Subcutaneous adipose tissue (tissue), 4 donors: ENCODE data around the gene GNA14. TPM values are rescaled to one million over a fixed set of nuclear protein-coding genes. Genes with fewer than 3 reads are reported as not detected.

ENCODE experiments used
- CTCF ChIP-seq: fragments of 450-650 bp; IDR thresholded peaks from one replicate; pipeline ENCODE4 v1.5.1; 2016; ENCODE audit warnings: low read depth, mild to moderate bottlenecking, control low read depth, antibody characterized with exemption, moderate library complexity
- total RNA-seq, 4 donors: library from RNA; depleted of rRNA; stranded (reverse); fragments of >200 nt; gene quantifications; one replicate each; pipeline ENCODE4 v1.1.0, GENCODE V29; 2016

Gene GNA14
- total RNA-seq, 4 donors from 2014 or later: 0.98 to 6.4 (median 3.7) TPM

- TF ChIP-seq CTCF: no peak
Observed at GRCh38 chr9:77585335-77585786, 62.8 kb downstream of the GNA14 start.

GRCh38 chr9:77582961-77583576 is 65.1 kb downstream of the GNA14 start:
- no peak for TF ChIP-seq CTCF

DNA sequence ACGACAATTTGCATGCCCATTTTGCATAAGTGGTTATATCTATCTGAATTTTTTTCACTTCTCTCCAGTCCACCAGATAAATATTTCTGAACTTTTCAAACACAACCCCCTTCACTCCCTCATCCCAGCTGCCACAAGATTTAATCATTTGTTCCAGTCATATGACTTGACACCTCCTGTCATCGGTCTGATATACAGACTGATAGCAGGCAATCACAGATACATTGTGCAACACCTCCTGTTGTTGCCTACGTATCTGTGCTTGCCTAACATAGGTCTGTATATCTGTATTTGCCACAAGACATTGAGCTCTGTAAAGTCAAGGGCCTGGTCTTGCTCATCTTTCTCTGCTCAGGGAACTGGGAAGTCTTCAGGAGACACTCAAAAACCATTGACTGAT is 65.6 kb downstream of the GNA14 start:
- TF ChIP-seq CTCF: no peak

DNA sequence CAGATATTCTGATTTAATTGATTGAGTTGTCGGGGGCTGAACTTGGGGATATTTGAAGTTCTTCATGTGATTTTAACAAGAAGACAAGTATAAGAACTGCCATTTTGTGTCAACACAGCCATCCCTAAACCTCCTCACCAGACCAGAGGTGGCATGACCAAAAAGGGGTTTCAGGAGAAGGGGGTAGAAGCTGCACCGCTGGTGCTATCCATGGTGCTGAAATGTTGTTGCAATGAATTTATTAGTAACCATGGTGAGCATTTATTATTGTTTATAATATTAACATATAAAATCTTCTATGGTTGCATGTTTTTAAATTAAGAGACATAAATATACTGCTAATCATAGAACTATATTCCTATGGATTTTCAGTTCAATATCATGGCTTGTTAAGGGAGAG is 72.3 kb downstream of the GNA14 start:
- TF ChIP-seq CTCF: no peak

- TF ChIP-seq CTCF: no peak
Observed at GRCh38 chr9:77569335-77569734, 78.8 kb downstream of the GNA14 start.

DNA sequence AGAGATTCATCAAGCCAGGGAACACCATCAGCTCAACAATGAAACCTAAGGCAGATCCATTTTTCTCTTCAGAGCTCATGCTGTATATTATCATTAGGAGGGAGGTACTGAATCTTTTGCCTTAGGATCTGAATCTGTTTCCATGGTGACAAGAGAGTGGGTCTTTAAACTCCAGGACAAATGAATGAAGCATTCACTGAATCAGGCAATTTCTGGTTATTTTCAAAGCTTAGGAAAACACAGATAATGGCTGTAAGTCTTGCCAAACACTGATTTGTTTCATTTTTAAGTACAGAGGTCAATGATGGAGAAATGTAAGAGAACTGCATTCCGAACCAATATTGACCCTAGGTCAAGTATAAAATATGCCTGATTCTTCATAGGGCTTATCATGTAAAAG is 84.9 kb downstream of the GNA14 start:
- TF ChIP-seq CTCF: no peak

- no peak for TF ChIP-seq CTCF
Observed at GRCh38 chr9:77562019-77562748, 85.9 kb downstream of the GNA14 start.
